Daoy (cell line): ENCODE data around the gene TSPAN32. TPM values are rescaled to one million over a fixed set of nuclear protein-coding genes. Genes with fewer than 3 reads are reported as not detected.

Experiments used
- DNase-seq: peaks from one replicate; pipeline ENCODE4 v3.0.0-alpha.2; 2015; ENCODE audit warnings: low read depth
- total RNA-seq: library from RNA; depleted of rRNA; stranded (reverse); fragments of >200 nt; shearing (Covaris generic); gene quantifications from 2 replicates; pipeline ENCODE4 v1.2.3, GENCODE V29; 2014; rRNA removed

Gene TSPAN32, protein sequence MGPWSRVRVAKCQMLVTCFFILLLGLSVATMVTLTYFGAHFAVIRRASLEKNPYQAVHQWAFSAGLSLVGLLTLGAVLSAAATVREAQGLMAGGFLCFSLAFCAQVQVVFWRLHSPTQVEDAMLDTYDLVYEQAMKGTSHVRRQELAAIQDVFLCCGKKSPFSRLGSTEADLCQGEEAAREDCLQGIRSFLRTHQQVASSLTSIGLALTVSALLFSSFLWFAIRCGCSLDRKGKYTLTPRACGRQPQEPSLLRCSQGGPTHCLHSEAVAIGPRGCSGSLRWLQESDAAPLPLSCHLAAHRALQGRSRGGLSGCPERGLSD
- not detected in 2 replicates for total RNA-seq

DNA sequence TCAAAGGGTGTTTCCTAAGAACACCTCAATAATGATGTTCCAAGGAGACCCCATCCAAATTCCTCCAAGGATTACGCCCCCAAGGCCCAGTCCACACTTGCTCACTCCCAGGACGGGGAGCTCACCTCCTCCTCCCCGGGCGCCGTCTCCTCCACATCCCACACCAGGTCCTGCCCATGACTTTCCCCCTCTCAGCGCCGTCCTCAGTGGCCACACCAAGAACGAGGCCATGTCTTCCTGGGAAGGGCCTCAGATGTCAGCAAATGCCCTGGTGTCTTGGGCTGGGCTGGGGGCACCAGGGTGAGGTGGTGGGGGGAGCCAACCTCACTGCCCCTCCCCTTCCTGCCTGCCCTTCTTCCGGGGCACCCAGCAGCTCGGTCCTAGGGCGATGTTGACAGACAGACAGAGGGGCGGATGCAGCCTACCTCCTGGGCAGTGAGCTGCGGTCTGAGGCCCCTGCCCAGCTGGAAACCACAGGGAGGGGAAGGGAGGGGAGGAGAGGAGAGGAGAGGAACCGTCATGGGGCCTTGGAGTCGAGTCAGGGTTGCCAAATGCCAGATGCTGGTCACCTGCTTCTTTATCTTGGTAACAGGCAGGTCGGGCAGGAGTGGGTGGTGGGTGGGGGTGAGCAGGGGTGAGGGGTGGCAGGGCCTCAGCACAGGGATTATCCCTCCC lies at the start of gene TSPAN32, which contains the start of gene C11orf21:
Gene TSPAN32, plus strand, starts transcription at position 383 of the 675 bp plus-strand sequence. Its CDS starts 137 bp downstream, at position 520.
Gene C11orf21, minus strand, starts transcription at position 288 of the 675 bp plus-strand sequence. Its CDS starts 110 bp downstream, at position 178.
- peak; percentile 77 for DNase-seq

DNA sequence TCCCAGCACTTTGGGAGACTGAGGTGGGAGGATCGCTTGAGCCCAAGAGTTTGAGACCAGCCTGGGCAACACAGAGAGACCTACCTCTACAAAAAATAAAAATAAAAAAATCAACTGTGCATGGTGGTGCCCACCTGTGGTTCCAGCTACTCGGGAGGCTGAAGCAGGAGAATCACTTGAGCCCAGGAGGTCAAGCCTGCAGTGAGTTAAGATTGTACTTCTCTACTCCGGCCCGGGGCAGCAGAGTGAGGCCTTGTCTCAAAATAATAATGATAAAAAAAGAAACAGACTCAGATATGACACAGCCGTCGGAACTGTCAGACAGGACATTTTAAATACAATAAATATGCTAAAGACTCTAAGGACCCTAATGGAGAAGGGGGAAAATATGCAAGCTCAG lies 49.8 kb upstream of the TSPAN32 start:
- no peak for DNase-seq

DNA sequence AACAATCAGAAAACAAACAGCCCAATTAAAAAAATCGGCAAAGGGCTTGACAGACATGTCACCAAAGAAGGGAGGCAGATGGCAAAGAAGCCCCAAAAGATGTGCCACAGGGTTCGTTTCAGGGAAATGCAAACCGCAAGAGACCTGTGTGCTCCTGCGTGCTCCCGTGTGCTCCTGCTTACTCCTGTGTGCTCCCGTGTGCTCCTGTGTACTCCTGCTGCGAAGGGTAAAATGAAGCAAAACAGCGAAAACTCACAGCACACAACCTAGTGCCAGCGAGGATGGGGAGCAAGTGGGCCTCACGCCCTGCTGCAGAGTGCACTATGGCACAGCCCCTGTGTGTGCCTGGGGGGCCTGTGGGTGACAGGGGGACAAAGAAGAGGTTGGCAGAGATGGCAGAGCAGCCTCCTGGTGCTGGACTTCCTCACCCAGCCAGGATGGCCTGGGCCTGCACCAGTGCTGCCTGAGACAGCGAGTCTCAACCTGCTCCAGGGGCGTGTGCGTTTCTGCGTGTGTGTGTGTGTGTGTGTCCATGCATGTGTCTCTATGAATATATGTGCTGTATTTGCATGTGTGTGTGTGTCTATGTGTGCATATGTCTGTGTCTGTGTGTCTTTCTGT lies 45.4 kb upstream of the TSPAN32 start:
- no peak for DNase-seq

DNA sequence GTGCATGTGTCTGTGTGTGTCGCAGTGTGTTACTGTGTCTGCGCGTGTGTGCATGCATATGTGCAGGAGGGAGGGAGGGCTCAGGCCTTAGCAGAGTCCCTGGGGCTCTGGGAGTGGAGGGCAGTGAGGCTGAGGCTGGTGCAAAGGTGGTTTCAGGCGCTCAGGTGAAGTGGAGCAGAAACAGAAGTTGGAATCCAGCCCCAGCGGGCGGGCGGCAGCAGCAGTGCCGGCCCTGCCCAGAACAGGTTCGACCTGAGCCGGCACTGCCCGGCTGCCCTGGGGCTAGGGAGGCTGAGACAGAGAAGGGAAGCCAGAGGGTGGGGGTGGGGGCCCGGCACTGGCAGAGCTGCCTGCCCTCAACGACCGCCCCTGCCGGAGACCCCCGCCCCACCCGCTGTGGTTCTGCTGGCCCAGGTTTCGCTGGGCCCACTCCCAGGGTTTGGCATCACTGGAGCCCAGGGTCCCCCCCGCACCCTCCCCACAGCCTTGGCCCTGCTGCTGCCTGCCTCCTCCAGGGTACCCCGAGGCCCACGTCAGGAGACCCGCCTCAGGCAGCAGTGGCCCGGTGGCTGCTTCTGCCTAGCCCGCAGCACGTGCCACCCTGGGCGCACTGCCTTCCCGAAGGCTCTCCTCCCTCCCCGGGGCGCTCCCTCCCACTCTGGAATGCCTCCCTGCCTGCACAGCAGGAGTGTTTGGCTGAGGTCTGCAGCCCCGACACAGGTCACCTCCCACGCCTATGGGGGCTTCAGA lies 44.7 kb upstream of the TSPAN32 start:
- no peak for DNase-seq

DNA sequence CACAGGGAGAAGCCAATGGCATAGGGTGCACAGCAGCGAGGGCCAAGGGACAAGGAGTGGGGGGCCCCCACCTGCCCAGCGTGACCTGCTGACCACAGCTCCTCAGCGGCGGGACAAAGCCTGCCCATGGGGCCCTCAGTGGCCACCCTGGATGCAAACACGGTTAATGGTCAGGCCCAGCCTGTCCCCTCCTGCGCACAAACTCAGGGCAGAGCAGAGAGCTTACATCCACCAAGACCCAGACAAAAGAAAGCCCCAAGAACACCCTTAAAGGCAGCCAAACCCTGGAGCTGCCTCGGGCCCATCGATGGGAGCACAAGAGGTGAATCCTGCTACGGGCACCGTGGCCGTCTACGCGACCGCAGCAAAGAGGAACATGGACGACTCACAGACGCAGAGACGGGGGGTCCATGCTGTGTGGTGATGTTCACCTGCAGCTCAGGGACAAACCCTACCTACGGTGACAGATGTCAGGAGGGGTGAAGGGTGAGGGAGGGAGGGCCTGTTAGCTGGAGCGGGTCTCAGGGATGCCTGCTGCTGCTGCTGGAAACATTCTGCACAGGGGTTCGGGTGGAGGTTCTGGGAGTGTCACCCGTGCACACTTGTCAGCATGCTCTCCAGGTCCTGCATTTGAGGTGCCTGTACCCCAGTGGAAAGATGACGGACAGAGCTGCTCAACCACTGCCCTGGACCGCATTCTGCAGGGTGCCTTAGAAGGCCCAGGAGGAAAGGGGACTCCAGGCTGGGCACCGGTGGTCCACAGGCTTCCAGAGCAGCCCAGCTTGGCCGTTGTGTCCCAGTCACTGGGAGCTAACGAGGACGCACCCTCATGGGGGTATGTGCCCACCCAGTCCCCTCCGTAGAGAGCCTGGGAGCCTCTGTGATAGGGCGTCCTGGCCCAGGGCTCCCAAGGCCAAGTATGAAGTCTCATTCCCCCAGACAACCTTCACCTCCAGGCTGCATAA lies 43.0 kb upstream of the TSPAN32 start:
- DNase-seq, result no peak

DNA sequence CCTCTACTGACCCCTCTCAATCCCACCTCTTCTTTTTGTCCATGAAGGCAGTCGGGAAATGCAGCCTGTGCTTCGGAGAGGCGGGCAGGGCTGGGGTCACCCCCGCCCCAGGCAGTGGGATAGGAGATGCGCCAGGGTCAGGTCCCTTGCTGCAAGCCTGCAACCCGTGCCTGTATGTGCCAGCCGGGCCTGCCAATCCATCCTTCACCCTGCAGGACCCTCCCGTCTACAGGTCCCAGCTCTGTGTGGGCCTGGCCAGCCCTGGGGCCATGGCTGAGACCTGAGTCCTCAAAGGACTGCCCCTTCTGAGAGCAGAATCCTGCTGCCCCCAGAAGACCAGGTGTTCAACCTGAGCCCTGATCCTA lies 42.4 kb upstream of the TSPAN32 start:
- DNase-seq, result no peak

DNA sequence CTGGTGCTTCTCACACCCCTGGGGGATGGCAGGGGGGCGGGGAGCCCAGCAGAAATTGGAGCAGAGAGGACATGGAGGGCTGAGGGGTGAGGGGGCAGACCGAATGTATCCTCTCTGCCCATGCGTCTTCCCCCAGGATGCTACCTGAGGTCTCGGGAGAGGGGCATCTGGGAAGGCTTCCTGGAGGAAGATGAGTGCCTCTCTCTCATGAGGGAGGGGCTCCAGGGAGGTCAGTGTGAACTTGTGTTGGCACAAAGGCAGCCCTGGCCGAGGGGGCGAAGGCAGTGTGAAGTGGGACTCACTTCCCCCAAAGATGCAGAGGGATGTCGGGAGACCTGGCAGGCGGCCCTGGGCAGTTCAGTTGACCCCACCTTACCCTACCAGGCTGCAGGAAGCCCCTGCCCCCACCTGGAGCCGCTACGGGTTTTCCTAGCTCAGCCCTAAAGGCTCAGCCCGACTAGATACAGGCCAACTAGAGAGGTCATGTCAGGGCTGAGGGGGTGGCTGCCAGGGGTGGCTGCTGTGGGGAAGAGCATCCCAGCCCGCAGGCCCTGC lies 41.8 kb upstream of the TSPAN32 start:
- DNase-seq, result no peak

DNA sequence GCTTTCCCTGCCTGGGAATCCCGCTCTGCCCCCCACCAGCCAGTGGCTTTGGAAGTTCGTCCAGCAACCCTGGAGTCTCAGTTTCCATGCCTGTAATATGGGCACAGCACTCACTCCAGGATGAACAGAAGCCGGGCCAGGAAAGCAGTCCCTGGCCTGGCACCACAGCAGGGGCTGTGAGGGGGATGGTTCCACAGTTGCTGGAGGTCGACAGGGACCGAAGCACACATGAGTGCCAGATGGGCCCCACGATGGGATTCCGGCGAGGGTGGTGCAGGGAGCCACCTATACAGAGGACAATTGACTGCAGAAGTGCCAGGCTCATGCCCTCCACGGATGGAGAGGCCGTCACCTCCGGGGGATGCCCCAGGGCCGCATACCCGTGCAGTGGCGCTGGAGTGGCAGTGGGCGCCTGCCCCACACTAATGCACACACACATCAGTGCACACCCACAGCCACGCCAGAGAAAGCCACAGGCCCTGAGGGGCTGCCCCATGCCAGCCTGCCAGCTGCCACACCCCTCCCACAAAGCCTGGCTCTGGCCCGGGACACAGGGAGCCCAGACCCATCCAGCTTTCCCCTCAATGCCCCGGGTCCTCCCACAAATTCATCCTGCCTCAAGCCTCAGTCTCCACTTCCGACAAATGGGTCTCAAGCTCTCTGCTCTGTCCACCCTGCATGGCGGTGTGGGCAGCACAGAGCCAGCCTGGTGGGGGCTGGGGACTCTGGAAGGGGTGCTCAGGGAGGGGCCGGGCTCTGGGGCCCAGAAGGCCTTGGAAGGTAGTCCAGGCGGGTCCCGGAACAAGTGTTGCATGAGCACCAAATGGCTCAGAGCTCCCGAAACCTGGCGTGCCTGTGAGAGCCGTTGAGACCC lies 41.1 kb upstream of the TSPAN32 start:
- DNase-seq, result no peak

DNA sequence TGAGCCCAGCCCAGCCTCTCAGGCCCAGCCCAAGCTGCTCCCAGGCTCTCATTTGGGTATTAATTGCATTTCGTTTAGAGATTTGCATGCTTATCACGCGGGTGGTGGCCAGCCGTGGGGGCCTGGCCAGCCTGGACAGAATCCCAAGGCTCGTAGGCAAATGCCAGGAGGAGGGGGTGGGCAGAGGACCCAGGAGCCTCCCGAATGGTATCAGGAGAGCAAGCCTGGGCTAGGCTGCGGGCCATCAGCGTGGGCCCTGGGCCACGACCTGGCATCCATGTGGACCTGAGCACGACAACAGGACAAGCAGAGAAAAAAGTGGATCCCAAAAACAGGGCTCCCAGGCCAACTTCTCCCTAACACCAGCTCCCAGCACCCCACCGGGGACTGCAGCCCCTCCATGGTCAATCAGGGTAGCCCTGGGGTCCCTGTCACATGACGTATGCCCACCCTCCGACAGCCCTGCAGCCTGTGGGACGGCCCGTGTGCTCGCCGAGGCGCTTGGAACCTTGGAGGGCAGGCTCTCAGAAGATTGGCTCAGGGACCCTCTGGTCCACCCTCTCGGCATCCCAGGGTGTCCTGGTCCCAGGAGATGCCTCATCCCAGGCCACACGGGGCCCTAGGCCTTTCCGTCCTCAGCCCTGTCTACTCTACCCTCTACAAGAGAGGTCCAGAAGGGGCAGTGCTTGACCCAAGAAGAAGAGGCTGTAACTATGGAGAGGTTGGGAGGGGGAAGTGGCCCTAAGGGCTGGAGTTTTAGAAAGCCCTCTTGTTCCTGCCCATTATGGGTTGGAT lies 40.2 kb upstream of the TSPAN32 start:
- DNase-seq, result no peak

DNA sequence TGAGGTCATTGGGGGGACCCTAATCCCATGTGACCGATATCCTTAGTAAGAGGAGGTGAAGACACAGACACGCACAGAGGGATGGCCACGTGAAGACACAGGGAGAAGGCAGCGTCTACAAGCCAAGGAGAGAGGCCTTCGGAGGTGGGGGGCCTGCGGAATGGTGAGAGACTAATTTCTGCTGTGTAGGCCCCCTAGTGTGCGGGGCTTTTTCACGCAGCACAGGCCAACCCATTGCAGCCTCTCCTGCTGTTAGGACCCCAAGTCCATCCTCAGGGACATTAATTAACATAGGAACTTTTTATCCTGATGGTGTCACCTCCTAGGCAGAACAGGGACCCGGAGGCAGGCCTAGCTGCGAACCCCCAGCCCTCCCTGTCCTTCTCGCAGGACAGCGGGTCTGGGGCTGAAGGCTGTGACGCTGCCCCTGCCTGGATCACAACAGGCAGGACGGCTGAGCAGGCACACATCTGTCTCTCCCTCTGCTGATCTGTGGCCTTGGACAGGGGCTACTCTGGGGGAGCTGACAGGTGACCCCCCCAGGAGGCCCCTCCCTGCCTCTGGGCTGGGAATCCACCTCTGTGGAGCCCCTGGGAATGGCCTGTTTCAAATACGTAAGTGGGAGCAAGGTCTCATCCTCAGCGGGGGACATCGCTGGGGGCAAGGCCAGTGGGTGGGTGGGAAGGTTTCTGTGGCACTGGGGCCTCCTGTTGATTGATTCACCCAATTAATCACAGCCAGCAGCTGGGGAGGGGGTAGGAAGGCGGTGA lies 39.3 kb upstream of the TSPAN32 start:
- DNase-seq, result no peak

DNA sequence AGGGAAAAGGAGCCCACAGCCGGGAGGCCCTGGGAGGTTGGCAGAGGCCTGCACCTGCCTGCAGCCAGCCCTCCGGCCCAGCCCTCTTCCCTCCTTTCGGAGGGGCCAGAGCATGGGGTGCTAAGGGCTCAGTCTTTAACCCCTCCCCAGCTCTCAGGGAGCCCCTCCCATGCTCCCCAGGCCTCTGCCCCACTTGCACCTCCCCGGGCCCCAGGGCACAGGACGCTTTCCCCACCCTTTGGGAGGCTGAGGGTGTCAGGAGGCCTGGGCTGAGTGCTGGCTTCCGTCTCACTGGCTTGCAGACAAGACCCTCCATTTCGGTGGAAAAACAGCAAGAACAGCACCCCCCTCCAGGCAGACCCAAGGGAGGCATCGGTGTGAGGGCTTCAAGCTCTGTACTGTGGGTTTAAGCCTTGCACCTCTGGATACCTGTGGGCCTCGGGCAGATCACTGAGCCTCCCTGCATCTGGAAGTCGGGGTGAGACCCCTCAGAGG lies 38.7 kb upstream of the TSPAN32 start:
- no peak for DNase-seq

DNA sequence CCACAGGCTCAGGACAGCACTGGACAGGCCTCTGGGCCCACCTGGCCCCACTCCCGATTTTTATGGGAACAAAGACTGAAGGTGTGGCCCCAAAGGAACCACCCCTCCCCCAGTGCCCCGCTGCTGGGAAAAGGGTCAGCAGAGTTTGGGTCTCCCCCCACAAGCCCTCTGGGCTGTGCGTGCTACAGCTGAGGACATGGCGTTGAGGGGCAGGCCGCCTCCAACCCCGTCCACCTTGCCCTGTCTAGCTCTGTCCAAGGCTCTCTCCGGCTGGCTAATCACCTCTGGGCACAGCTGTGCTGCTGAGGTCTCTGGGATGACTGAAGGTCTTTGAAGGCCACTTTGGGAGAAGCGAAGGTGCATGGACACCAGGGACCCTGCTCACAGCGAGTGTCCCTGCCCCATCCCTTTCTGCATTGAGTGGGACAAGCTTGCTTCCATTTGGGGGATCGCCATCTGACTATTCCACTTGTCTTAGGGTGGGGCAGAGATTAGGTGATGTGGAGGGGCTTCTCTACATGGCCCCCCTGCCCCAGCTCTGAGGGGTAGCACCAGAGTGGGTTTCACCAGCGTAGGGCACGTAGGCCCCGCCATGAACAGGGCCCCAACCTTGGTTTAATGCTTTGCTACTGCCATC lies 38.0 kb upstream of the TSPAN32 start:
- DNase-seq, result no peak

DNA sequence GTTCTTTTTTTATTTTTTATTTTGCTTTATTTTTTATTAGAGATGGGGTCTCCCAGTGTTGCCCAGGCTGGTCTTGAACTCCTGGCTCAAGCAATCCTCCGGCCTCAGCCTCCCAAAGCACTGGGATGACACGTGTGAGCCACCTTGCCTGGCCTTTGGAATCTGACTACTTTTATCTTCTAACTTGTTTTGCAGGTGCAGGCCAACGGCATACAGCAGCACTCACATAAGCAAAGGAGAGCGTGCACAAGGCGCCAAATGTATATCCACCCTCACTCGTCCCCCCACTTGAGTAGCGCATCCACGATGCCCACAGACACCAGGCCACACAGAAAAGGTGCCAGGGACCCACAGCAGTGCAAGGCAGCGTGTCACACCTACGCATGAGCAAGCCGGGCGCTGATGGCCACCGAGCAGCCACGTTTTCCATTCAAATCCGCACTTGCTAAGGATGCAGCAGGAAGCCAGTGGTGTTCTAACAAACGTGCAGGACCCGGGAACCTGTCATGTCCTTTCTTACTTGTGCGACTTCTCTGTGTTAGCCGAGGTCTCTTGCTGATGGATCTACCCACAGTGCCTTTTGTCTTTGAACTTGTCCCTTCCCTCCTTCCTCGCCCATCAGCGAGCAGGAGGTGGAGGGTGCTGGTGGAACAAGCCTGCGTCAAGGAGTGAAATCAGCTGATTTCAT lies 37.3 kb upstream of the TSPAN32 start:
- DNase-seq, result no peak

DNA sequence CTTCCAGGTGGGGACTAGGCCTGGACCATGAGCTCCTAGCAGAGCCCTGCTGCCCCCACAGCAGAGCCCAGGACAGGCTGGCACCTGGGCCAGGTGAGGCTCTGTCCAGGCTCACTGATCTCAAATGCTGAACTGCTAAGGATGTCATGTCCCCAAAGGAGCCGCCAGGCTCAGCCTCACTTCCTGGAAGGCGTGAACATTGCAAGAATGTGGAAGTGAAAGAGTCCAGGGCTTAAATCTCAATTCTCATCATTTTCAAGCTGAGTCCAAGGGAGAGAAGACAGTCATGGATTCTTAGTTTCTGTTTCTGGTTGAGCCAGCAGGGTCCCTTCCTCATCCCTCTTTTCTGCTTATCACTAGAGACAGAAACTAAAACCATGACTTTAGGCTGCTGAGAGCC lies 36.4 kb upstream of the TSPAN32 start:
- no peak for DNase-seq

DNA sequence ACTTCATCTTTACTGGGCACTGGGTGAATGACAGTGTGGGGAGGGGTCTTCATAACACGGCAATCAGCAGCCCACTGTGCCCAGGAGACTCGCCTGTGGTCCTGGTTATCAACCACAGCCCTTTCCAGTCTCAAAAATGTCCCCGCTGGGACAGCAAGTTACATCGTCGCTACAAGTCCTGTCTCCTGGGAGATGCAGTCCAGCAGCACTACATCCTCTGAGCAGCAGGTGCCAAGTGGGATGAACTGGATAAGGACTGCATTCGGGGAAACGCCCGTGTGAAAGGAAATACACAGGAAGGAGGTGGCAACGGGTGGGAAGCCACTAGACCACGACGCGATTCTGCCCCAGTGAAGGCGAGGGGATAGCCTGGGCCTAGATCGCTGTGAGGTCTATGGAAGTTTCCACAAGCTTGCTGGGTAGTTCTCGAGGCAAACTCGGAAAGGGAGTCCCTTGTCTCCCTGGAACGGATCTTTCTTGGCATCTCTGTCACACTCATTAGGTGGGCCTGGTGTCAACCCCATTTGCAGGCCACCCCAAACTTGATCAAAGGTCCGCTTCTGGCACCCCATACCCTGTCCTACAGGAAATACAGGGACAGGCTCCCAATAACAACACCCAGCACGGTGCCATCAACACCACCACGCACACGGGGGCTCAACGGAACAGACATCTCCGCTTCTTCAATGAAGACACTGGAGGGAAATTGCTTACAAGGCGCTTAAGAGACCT lies 35.8 kb upstream of the TSPAN32 start:
- no peak for DNase-seq
